Calu3 (cell line): Measurements from ENCODE around the gene PEPD. TPM values are rescaled to one million over a fixed set of nuclear protein-coding genes. Genes with fewer than 3 reads are reported as not detected.
"Not testable (repeated sequence)": the region's sequence is repeated elsewhere in the genome, so short reads cannot be mapped to it uniquely, and the experiment has no call there.

Experiments
- BruUV-seq: library from RNA; stranded (reverse); fragments of 400-500 nt; replicated peaks from 2 replicates; lab custom pipeline; 2021; lab: Mats Ljungman, UMichigan
- CTCF ChIA-PET: fragments of 300-600 bp; sonication (Branson Sonifier 250); formaldehyde crosslinking; loops from one replicate; lab custom pipeline; 2022; ENCODE audit warnings: antibody characterized with exemption; lab: Charles Lee
- DNase-seq: peaks from one replicate; pipeline ENCODE4 v3.0.0; 2022
- H3K27ac Mint-ChIP-seq: one replicate; pipeline ENCODE4 v1.8.0; 2022; ENCODE audit warnings: mixed read lengths; ENCODE audit not compliant: unreplicated experiment
- H3K27me3 Mint-ChIP-seq: one replicate; pipeline ENCODE4 v1.8.0; 2022; ENCODE audit warnings: mixed read lengths; ENCODE audit not compliant: unreplicated experiment
- H3K36me3 Mint-ChIP-seq: one replicate; pipeline ENCODE4 v1.8.0; 2022; ENCODE audit warnings: mild to moderate bottlenecking, moderate library complexity, mixed read lengths; ENCODE audit not compliant: insufficient read depth, unreplicated experiment
- H3K4me1 Mint-ChIP-seq: one replicate; pipeline ENCODE4 v1.8.0; 2022; ENCODE audit warnings: mild to moderate bottlenecking, low read depth, mixed read lengths; ENCODE audit not compliant: unreplicated experiment
- H3K4me3 Mint-ChIP-seq: one replicate; pipeline ENCODE4 v1.8.0; 2022; ENCODE audit warnings: mild to moderate bottlenecking, low read depth, moderate library complexity, mixed read lengths; ENCODE audit not compliant: unreplicated experiment
- H3K9me3 Mint-ChIP-seq: one replicate; pipeline ENCODE4 v1.8.0; 2022; ENCODE audit warnings: low read depth, mixed read lengths; ENCODE audit not compliant: unreplicated experiment
- CTCF ChIP-seq: fragments of 200-600 bp; IDR thresholded peaks from one replicate; pipeline ENCODE4 v1.8.0; 2022; ENCODE audit warnings: antibody characterized with exemption; ENCODE audit not compliant: unreplicated experiment
- intact Hi-C: fragments of 100-400 bp; cut with micrococcal nuclease; formaldehyde crosslinking; loops from one replicate; pipeline ENCODE4 v1.10.0; 2022; ENCODE audit not compliant: unreplicated experiment
- total RNA-seq: library from RNA; stranded (reverse); gene quantifications from 2 replicates; pipeline ENCODE4 v1.2.3, GENCODE V29; 2022

Gene PEPD
- total RNA-seq, 1 experiment from 2014 or later = 65.5 TPM

DNA sequence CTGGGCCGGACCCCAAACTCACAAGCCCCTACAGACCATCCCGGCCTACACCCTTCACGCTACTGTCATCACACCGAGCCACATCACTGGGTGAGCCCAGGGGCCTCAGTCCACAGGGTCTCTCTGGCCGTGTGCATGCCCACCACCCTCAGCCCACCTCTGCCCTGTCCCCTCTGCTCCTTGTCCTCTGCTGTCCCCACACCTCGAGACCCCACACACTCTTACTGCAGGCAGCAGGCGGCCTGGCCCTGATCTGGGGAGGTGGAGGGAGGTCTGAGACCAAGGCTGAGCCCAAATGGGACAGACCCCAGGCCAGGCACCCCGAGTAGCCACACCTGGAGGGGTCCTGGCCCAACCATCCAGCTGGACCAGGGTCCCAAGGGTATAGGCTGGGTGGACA is 35.2 kb downstream of the PEPD start:
- no TSS peak for BruUV-seq

GRCh38 chr19:33484226-33484774 is 37.3 kb downstream of the PEPD start:
- no TSS peak for BruUV-seq
- intact Hi-C loops = no loop called here
- no peak overlapping the region for H3K27ac Mint-ChIP-seq
- no peaks in the 10 kb centered on the region for H3K9me3 Mint-ChIP-seq
- H3K4me3 Mint-ChIP-seq = no peak overlapping the region
- no peaks in the 10 kb centered on the region for H3K4me1 Mint-ChIP-seq
- no peak for DNase-seq
- no peaks in the 10 kb centered on the region for H3K36me3 Mint-ChIP-seq
- H3K27me3 Mint-ChIP-seq = no peaks in the 10 kb centered on the region
- TF ChIP-seq CTCF = no peak
- CTCF ChIA-PET = interaction anchor here (0.6 kb wide), 2 partner anchors 13 to 157 kb away, joined by 3 to 4 read pairs; no protein-coding TSS in a partner anchor

More for the DNA sequence above, 35.2 kb downstream of the PEPD start:
- no peak overlapping the region for H3K4me3 Mint-ChIP-seq
- H3K4me1 Mint-ChIP-seq = no peaks in the 10 kb centered on the region
- no peak overlapping the region for H3K27ac Mint-ChIP-seq
- TF ChIP-seq CTCF = no peak
- no peaks in the 10 kb centered on the region for H3K36me3 Mint-ChIP-seq
- no peak for DNase-seq
- intact Hi-C loops = no loop called here
- no peaks in the 10 kb centered on the region for H3K9me3 Mint-ChIP-seq
- no peaks in the 10 kb centered on the region for H3K27me3 Mint-ChIP-seq
- CTCF ChIA-PET = no interaction called here

GRCh38 chr19:33482476-33482875 is 39.1 kb downstream of the PEPD start:
- H3K27ac Mint-ChIP-seq = no peak overlapping the region
- H3K27me3 Mint-ChIP-seq = no peaks in the 10 kb centered on the region
- BruUV-seq = no TSS peak
- CTCF ChIA-PET = no interaction called here
- no peaks in the 10 kb centered on the region for H3K4me1 Mint-ChIP-seq
- TF ChIP-seq CTCF = no peak
- no peaks in the 10 kb centered on the region for H3K36me3 Mint-ChIP-seq
- DNase-seq = no peak
- peaks cover 3% of the 10 kb centered on the region for H3K9me3 Mint-ChIP-seq
- H3K4me3 Mint-ChIP-seq = no peak overlapping the region
- intact Hi-C loops = no loop called here

DNA sequence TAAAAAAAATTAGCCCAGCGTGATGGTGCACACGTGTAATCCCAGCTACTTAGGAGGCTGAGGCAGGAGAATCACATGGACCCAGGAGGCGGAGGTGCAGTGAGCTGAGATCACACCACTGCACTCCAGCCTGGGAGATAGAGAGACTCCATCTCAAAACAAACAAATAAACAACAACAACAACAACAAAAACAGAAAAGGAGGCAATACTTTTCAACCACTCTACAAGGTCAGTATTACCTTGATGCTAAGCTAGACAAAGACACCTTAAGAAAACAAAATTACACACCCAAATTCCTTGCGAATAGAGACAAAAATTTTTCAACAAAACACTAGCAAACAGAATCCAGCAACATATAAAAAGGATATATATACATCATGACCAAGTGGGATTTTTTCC is 39.7 kb downstream of the PEPD start:
- intact Hi-C loops = no loop called here
- H3K9me3 Mint-ChIP-seq = peaks cover 3% of the 10 kb centered on the region
- H3K27ac Mint-ChIP-seq = no peak overlapping the region
- H3K27me3 Mint-ChIP-seq = no peaks in the 10 kb centered on the region
- BruUV-seq = no TSS peak
- CTCF ChIA-PET = no interaction called here
- no peaks in the 10 kb centered on the region for H3K36me3 Mint-ChIP-seq
- H3K4me1 Mint-ChIP-seq = no peaks in the 10 kb centered on the region
- no peak for DNase-seq
- no peak for TF ChIP-seq CTCF
- no peak overlapping the region for H3K4me3 Mint-ChIP-seq

- intact Hi-C loops, H3K36me3 Mint-ChIP-seq, H3K27me3 Mint-ChIP-seq, DNase-seq, H3K4me1 Mint-ChIP-seq, H3K27ac Mint-ChIP-seq, BruUV-seq, H3K9me3 Mint-ChIP-seq, H3K4me3 Mint-ChIP-seq, CTCF ChIA-PET: not testable (repeated sequence)
Observed at GRCh38 chr19:33479570-33479969, 42.0 kb downstream of the PEPD start.
